CD14-positive monocyte (primary cell): ENCODE measurements around the gene SPTBN4. TPM values are rescaled to one million over a fixed set of nuclear protein-coding genes. Genes with fewer than 3 reads are reported as not detected.

Experiments used
- DNase-seq, 3 donors: peaks; one replicate each; pipeline ENCODE4 v3.0.0-alpha.2; 2011 to 2022
- H2AFZ ChIP-seq: 2 replicates; pipeline ENCODE4 v1.6.0; 2012; ENCODE audit warnings: mild to moderate bottlenecking, low read depth, low read length, inconsistent platforms; ENCODE audit not compliant: insufficient read depth, poor library complexity, severe bottlenecking
- H3K27ac ChIP-seq, 2 donors: 1 replicate in 1 of 2; 2 replicates in 1 of 2; pipeline ENCODE4 v1.5.1; 2012 to 2013; ENCODE audit warnings: low read length in 2 of 2, control low read depth in 1 of 2, inconsistent platforms in 1 of 2, low read depth in 1 of 2, mild to moderate bottlenecking in 1 of 2
- H3K27me3 ChIP-seq, 2 donors: one replicate each; pipeline versions ENCODE4 v1.6.0 to v1.6.1; 2011 to 2013; ENCODE audit warnings: low read length in 2 of 2; ENCODE audit not compliant: control insufficient read depth in 2 of 2, insufficient read depth in 2 of 2
- H3K36me3 ChIP-seq, 2 donors: replicated peaks in 1 of 2; 1 replicate in 1 of 2; 2 replicates in 1 of 2; pipeline versions ENCODE4 v1.5.1 to v1.6.1; 2012 to 2013; ENCODE audit warnings: low read length in 2 of 2, control low read depth in 1 of 2, inconsistent platforms in 1 of 2, mild to moderate bottlenecking in 1 of 2; ENCODE audit not compliant: insufficient read depth in 2 of 2, control insufficient read depth in 1 of 2
- H3K4me1 ChIP-seq, 2 donors: 1 replicate in 1 of 2; 2 replicates in 1 of 2; pipeline versions ENCODE4 v1.5.1 to v1.6.1; 2012 to 2013; ENCODE audit warnings: low read length in 2 of 2, control low read depth in 1 of 2, inconsistent platforms in 1 of 2, mild to moderate bottlenecking in 1 of 2, moderate library complexity in 1 of 2; ENCODE audit not compliant: insufficient read depth in 2 of 2, control insufficient read depth in 1 of 2
- H3K4me2 ChIP-seq: replicated peaks from 2 replicates; pipeline ENCODE3; 2012; ENCODE audit warnings: low read length, moderate library complexity, mild to moderate bottlenecking; ENCODE audit not compliant: poor library complexity, severe bottlenecking; ENCODE audit errors: extremely low read depth
- H3K4me3 ChIP-seq, 3 experiments: fragments of 200-600 bp in 1 of 3; sonication (generic) in 1 of 3; replicated peaks in 1 of 3; 1 replicate in 2 of 3; 2 replicates in 1 of 3; pipeline ENCODE4 v1.5.1; 2011 to 2013; ENCODE audit warnings: low read length in 3 of 3, mild to moderate bottlenecking in 3 of 3, control low read depth in 2 of 3, low read depth in 2 of 3, inconsistent platforms in 1 of 3, moderate library complexity in 1 of 3
- H3K79me2 ChIP-seq: 2 replicates; pipeline ENCODE4 v1.6.0; 2012; ENCODE audit warnings: mild to moderate bottlenecking, control low read depth, inconsistent platforms, low read length, moderate library complexity; ENCODE audit not compliant: insufficient read depth
- H3K9ac ChIP-seq: 2 replicates; pipeline ENCODE4 v1.6.0; 2017; ENCODE audit warnings: low read length, mild to moderate bottlenecking; ENCODE audit not compliant: insufficient read depth, poor library complexity, severe bottlenecking
- H3K9me3 ChIP-seq, 2 donors: replicated peaks in 1 of 2; 1 replicate in 1 of 2; 2 replicates in 1 of 2; pipeline versions ENCODE4 v1.5.1 to v1.6.1; 2012 to 2013; ENCODE audit warnings: low read length in 2 of 2, control low read depth in 1 of 2; ENCODE audit not compliant: control insufficient read depth in 1 of 2, insufficient read depth in 1 of 2
- H4K20me1 ChIP-seq: 2 replicates; pipeline ENCODE4 v1.6.0; 2012; ENCODE audit warnings: mild to moderate bottlenecking, low read length, control low read depth, moderate library complexity; ENCODE audit not compliant: insufficient read depth
- H3K27ac Mint-ChIP-seq, 7 donors: one replicate each; pipeline ENCODE4 v1.8.0; 2020; ENCODE audit warnings: mild to moderate bottlenecking in 7 of 7, mixed read lengths in 7 of 7, moderate library complexity in 6 of 7, inconsistent platforms in 2 of 7
- H3K27me3 Mint-ChIP-seq, 3 donors: one replicate each; pipeline ENCODE4 v1.8.0; 2021 to 2022; ENCODE audit warnings: low read depth in 3 of 3, mild to moderate bottlenecking in 3 of 3, mixed read lengths in 3 of 3, moderate library complexity in 3 of 3, inconsistent platforms in 1 of 3
- H3K36me3 Mint-ChIP-seq, 2 donors: one replicate each; pipeline ENCODE4 v1.8.0; 2020; ENCODE audit warnings: mixed read lengths in 2 of 2, inconsistent platforms in 1 of 2, mild to moderate bottlenecking in 1 of 2
- H3K4me1 Mint-ChIP-seq: one replicate; pipeline ENCODE4 v1.8.0; 2020; ENCODE audit warnings: mild to moderate bottlenecking, mixed read lengths
- H3K4me3 Mint-ChIP-seq, 2 donors: one replicate each; pipeline ENCODE4 v1.8.0; 2020; ENCODE audit warnings: mild to moderate bottlenecking in 2 of 2, mixed read lengths in 2 of 2, moderate library complexity in 1 of 2
- H3K9me3 Mint-ChIP-seq, 7 donors: one replicate each; pipeline ENCODE4 v1.8.0; 2020 to 2022; ENCODE audit warnings: mixed read lengths in 7 of 7, mild to moderate bottlenecking in 6 of 7, moderate library complexity in 6 of 7, inconsistent platforms in 2 of 7
- CTCF ChIP-seq: fragments of 200-600 bp; IDR thresholded peaks from one replicate; pipeline ENCODE4 v1.8.0; 2022; ENCODE audit warnings: antibody characterized with exemption, mild to moderate bottlenecking
- WGBS: methylation state at CpG from one replicate; pipeline ENCODE4 v1.1.5; 2013; ENCODE audit warnings: missing lambda C conversion rate; ENCODE audit not compliant: insufficient coverage; 5-methylcytosine and 5-hydroxymethylcytosine counted together
- intact Hi-C, 2 donors: fragments of 100-400 bp; cut with micrococcal nuclease; formaldehyde crosslinking; loops; one replicate each; pipeline versions ENCODE4 v1.15.0 to v1.15.1; 2023
- polyA plus RNA-seq, 3 donors: library from polyadenylated mRNA; depleted of rRNA in 1 of 3; unstranded in 2 of 3; stranded (reverse) in 1 of 3; fragments of 300-500 nt in 2 of 3; fragments of >200 nt in 1 of 3; fragmentation: Illumina TruSeq in 2 of 3; gene quantifications; 1 replicate in 2 of 3; 2 replicates in 1 of 3; pipeline ENCODE4 v1.2.3, GENCODE V29; 2012 to 2021

Gene SPTBN4
- polyA plus RNA-seq, 3 donors = 0.07 TPM; not detected in 2

GRCh38 chr19:40617961-40618360 is 151.2 kb downstream of the SPTBN4 start:
- Histone ChIP-seq H3K9ac (no peak overlapping the region), H3K79me2 (no peaks in the 10 kb centered on the region), H3K36me3 (peaks cover 3 to 29% of the 10 kb centered on the region in 2 donors), H3K4me1 (peaks cover 20 to 22% of the 10 kb centered on the region in 2 donors), H4K20me1 (no peaks in the 10 kb centered on the region), H3K27ac (no peak overlapping the region), H3K27me3 (peaks cover 0 to 6% of the 10 kb centered on the region in 2 donors), H3K9me3 (no peaks in the 10 kb centered on the region), H3K4me3 (no peak overlapping the region), H3K4me2 (no peak overlapping the region), H2AFZ (no peak overlapping the region)
- H3K4me3 Mint-ChIP-seq = no peak overlapping the region
- DNase-seq = no peak
- peaks cover 26 to 29% of the 10 kb centered on the region in 2 donors for H3K36me3 Mint-ChIP-seq
- intact Hi-C loops = no loop called here
- peaks cover 0 to 2% (median 0%) of the 10 kb centered on the region in 7 donors for H3K9me3 Mint-ChIP-seq
- no CpG with 5 or more reads among the region's 4 CpGs for WGBS
- H3K4me1 Mint-ChIP-seq = peaks cover 22% of the 10 kb centered on the region
- H3K27ac Mint-ChIP-seq = no peak overlapping the region
- TF ChIP-seq CTCF = no peak
- peaks cover 11 to 14% (median 13%) of the 10 kb centered on the region in 3 donors for H3K27me3 Mint-ChIP-seq

- TF ChIP-seq CTCF = no peak
- WGBS = 86% methylated on average over 3 of the region's 11 CpGs
- no peak overlapping the region for H3K27ac Mint-ChIP-seq
- H2AFZ ChIP-seq = no peak overlapping the region
- peaks cover 34 to 36% of the 10 kb centered on the region in 2 donors for H3K36me3 Mint-ChIP-seq
- H3K4me1 ChIP-seq = peaks cover 4 to 6% of the 10 kb centered on the region in 2 donors
- no peaks in the 10 kb centered on the region for H3K9me3 ChIP-seq
- DNase-seq = no peak
- no peaks in the 10 kb centered on the region for H3K79me2 ChIP-seq
- H3K9ac ChIP-seq = no peak overlapping the region
- H3K4me2 ChIP-seq = no peak overlapping the region
- peaks cover 6 to 36% of the 10 kb centered on the region in 2 donors for H3K36me3 ChIP-seq
- peaks cover 5 to 6% (median 6%) of the 10 kb centered on the region in 3 donors for H3K27me3 Mint-ChIP-seq
- H3K4me3 Mint-ChIP-seq = no peak overlapping the region
- H3K27me3 ChIP-seq = peaks cover 0 to under 1% of the 10 kb centered on the region in 2 donors
- intact Hi-C loops = no loop called here
- no peak overlapping the region for H3K27ac ChIP-seq
- H3K4me1 Mint-ChIP-seq = peaks cover 10% of the 10 kb centered on the region
- H4K20me1 ChIP-seq = no peaks in the 10 kb centered on the region
- H3K4me3 ChIP-seq = no peak overlapping the region
- peaks cover 0 to 2% (median 0%) of the 10 kb centered on the region in 7 donors for H3K9me3 Mint-ChIP-seq
Observed at GRCh38 chr19:40619333-40620160, 152.7 kb downstream of the SPTBN4 start.
